ENCODE results near the gene TNFRSF12A. TPM values are rescaled to one million over a fixed set of nuclear protein-coding genes. Genes with fewer than 3 reads are reported as not detected.

The TNFRSF12A gene
- total and polyA plus RNA-seq, 2 of the 4 experiments (the other 2 are of a cell fraction), result 103 to 304 TPM

GRCh38 chr16:2975161-2975795 lies 44.9 kb upstream of the TNFRSF12A start:
- H4K20me1 ChIP-seq (ENCODE audit: insufficient read depth, low read length), result peaks cover 18% of the 10 kb centered on the region
- H4K5ac ChIP-seq (ENCODE audit: low read depth, low read length), result no peak overlapping the region
- dilution Hi-C loops (cut with HindIII; ENCODE audit: low sequenced_read_pairs, unreplicated experiment), result no loop called here
- H3K4ac ChIP-seq (ENCODE audit: low read depth, low read length), result no peak overlapping the region
- DNase-seq (no peak), ATAC-seq (ENCODE audit: low read depth) (no peak)
- intact Hi-C loops (cut with micrococcal nuclease), result no loop called here
- ChIA-PET POLR2A (ENCODE audit: unreplicated experiment) (no interaction called here), CTCF (no interaction called here)
- H3K36me3 ChIP-seq (ENCODE audit: control insufficient read depth, insufficient read depth, low read length), result peaks cover 2% of the 10 kb centered on the region; the same call in 1 of the 2 replicates
- WGBS, 2 experiments (ENCODE audit: extremely low coverage in 2 of 2, insufficient read length in 1 of 2), result 90% methylated on average over 6 of the region's 28 CpGs; no CpG with 5 or more reads in 1 of the 2 experiments
- no peak overlapping the region for H3K23ac ChIP-seq (ENCODE audit: low read depth, low read length)
- no peak overlapping the region for H4K8ac ChIP-seq (ENCODE audit: low read depth in 2 of 2, low read length in 2 of 2)
- no peak overlapping the region for H3K27ac ChIP-seq (ENCODE audit: insufficient read depth, low read length)
- H2BK15ac ChIP-seq (ENCODE audit: low read depth, low read length), result no peak overlapping the region
- BruUV-seq (replicated peaks), result no TSS peak
- H2AFZ ChIP-seq (replicated peaks; ENCODE audit: low read length, poor library complexity), result peak overlapping the region; percentile 33
- H3K4me3 ChIP-seq (ENCODE audit: insufficient read depth, low read depth, low read length), result no peak overlapping the region
- H3K79me1 ChIP-seq (ENCODE audit: low read depth in 1 of 2, low read length in 2 of 2), result peaks cover 19 to 29% of the 10 kb centered on the region in 2 experiments
- H3K56ac ChIP-seq (ENCODE audit: extremely low read depth, insufficient read depth, low read length), result no peak overlapping the region
- H2BK120ac ChIP-seq (ENCODE audit: low read depth, low read length), result no peak overlapping the region
- H2BK5ac ChIP-seq (ENCODE audit: low read depth, low read length, poor library complexity, severe bottlenecking), result no peak overlapping the region
- H3K4me2 ChIP-seq (ENCODE audit: low read depth, low read length), result no peak overlapping the region
- H3K9me1 ChIP-seq (ENCODE audit: insufficient read depth, low read length), result peaks cover 8% of the 10 kb centered on the region
- H3K27me3 ChIP-seq (ENCODE audit: control insufficient read depth, insufficient read depth, low read length), result no peaks in the 10 kb centered on the region
- peak overlapping the region; percentile 42 for H2AK9ac ChIP-seq (replicated peaks; ENCODE audit: low read depth, low read length, poor library complexity)
- no peak overlapping the region for H4K91ac ChIP-seq (ENCODE audit: insufficient read depth, low read depth, low read length)
- H3K4me1 ChIP-seq (ENCODE audit: control insufficient read depth, insufficient read depth, low read length), result peaks cover under 1% of the 10 kb centered on the region; the same call in 1 of the 2 replicates
- no peak overlapping the region for H2AK5ac ChIP-seq (ENCODE audit: low read depth, low read length)
- no peaks in the 10 kb centered on the region for H3K9me3 ChIP-seq (ENCODE audit: control insufficient read depth, insufficient read depth, low read length)
- no peak overlapping the region for H3K18ac ChIP-seq (ENCODE audit: low read depth, low read length)
- no peak for TF ChIP-seq SMC3 (IDR thresholded peaks at IDR 0.05; ENCODE audit: low read depth, low read length)
- no peak for TF ChIP-seq FOS (IDR thresholded peaks at IDR 0.05; ENCODE audit: low read depth, low read length)
- no peak for TF ChIP-seq MAFK (IDR thresholded peaks at IDR 0.05; ENCODE audit: low read depth, low read length)
- no peak for TF ChIP-seq RFX5 (IDR thresholded peaks at IDR 0.05; ENCODE audit: low read depth, low read length)
- TF ChIP-seq RCOR1 (IDR thresholded peaks at IDR 0.05; ENCODE audit: insufficient replicate concordance, low read length), result no peak
- no peak for TF ChIP-seq CHD1 (IDR thresholded peaks at IDR 0.05; ENCODE audit: low read depth, low read length)
- TF ChIP-seq ELK1 (IDR thresholded peaks at IDR 0.05; ENCODE audit: borderline replicate concordance, low read depth, low read length), result no peak
- TF ChIP-seq MXI1 (IDR thresholded peaks at IDR 0.05; ENCODE audit: borderline replicate concordance, low read depth, low read length), result no peak
- TF ChIP-seq CTCF (conservative IDR thresholded peaks at IDR 0.05; ENCODE audit: low read depth, low read length), result no peak
- no peak for TF ChIP-seq CEBPB (IDR thresholded peaks at IDR 0.05; ENCODE audit: low read depth, low read length)
- no peak for TF ChIP-seq NFE2L2 (IDR thresholded peaks at IDR 0.05; ENCODE audit: low read depth, low read length)
- TF ChIP-seq POLR2A (IDR thresholded peaks at IDR 0.05; ENCODE audit: low read depth, low read length), result no peak
- TF ChIP-seq MAZ (IDR thresholded peaks at IDR 0.05; ENCODE audit: borderline replicate concordance, low read depth, low read length), result no peak
- TF ChIP-seq BHLHE40 (IDR thresholded peaks at IDR 0.05; ENCODE audit: low read depth, low read length), result no peak
- H3K9ac ChIP-seq (ENCODE audit: low read depth, low read length), result no peak overlapping the region
- no peak overlapping the region for H3K14ac ChIP-seq (replicated peaks; ENCODE audit: low read depth, low read length)
- no peak overlapping the region for H2BK20ac ChIP-seq (ENCODE audit: low read depth, low read length)
- in situ Hi-C loops (cut with MboI; ENCODE audit: low sequenced_read_pairs), result no loop called here

All from IMR-90 (cell line).